OCI-LY1 (cell line): Measurements from ENCODE around the gene SUSD6.

ENCODE experiments used
- H2AFZ ChIP-seq: fragments of 200-600 bp; sonication (generic), shearing (Covaris generic); 2 replicates; pipeline ENCODE4 v1.6.0; 2014; ENCODE audit warnings: antibody characterized with exemption, mild to moderate bottlenecking, low read length
- H3F3A ChIP-seq: fragments of 200-600 bp; sonication (generic), shearing (Covaris generic); 2 replicates; pipeline ENCODE4 v1.6.0; 2014; ENCODE audit warnings: mild to moderate bottlenecking, antibody characterized with exemption, low read length, moderate library complexity; ENCODE audit not compliant: insufficient read depth
- H3K27ac ChIP-seq: fragments of 200-600 bp; sonication (generic); 2 replicates; pipeline ENCODE4 v1.5.1; 2014; ENCODE audit warnings: low read length, mixed run types, mild to moderate bottlenecking, low read depth; ENCODE audit not compliant: poor library complexity, severe bottlenecking
- H3K27me3 ChIP-seq: fragments of 200-600 bp; sonication (generic); 2 replicates; pipeline ENCODE4 v1.6.0; 2014; ENCODE audit warnings: antibody characterized with exemption, mild to moderate bottlenecking, low read length, moderate library complexity; ENCODE audit not compliant: insufficient read depth
- H3K36me3 ChIP-seq: fragments of 200-600 bp; sonication (generic); 2 replicates; pipeline ENCODE4 v1.6.1; 2014; ENCODE audit warnings: mild to moderate bottlenecking, antibody characterized with exemption, low read length, moderate library complexity, mixed read lengths; ENCODE audit not compliant: insufficient read depth
- H3K4me1 ChIP-seq: fragments of 200-600 bp; sonication (generic); 2 replicates; pipeline ENCODE4 v1.5.1; 2014; ENCODE audit warnings: mild to moderate bottlenecking, low read length, moderate library complexity; ENCODE audit not compliant: insufficient read depth, severe bottlenecking
- H3K4me2 ChIP-seq: fragments of 200-600 bp; sonication (generic), shearing (Covaris generic); 2 replicates; pipeline ENCODE4 v1.6.1; 2014; ENCODE audit warnings: low read length
- H3K4me3 ChIP-seq: fragments of 200-600 bp; sonication (generic); 2 replicates; pipeline ENCODE4 v1.5.1; 2014; ENCODE audit warnings: low read length, low read depth, mild to moderate bottlenecking, mixed read lengths; ENCODE audit not compliant: poor library complexity, severe bottlenecking
- H3K79me2 ChIP-seq: fragments of 200-600 bp; shearing (Covaris generic); 2 replicates; pipeline ENCODE4 v1.6.1; 2016; ENCODE audit warnings: mixed run types, low read length, mixed read lengths; ENCODE audit not compliant: insufficient read depth
- H3K9ac ChIP-seq: fragments of 200-600 bp; sonication (generic), shearing (Covaris generic); 2 replicates; pipeline ENCODE4 v1.6.1; 2014; ENCODE audit warnings: mild to moderate bottlenecking, low read length, mixed read lengths
- H3K9me2 ChIP-seq: fragments of 200-600 bp; sonication (generic), shearing (Covaris generic); 2 replicates; pipeline ENCODE4 v1.6.1; 2014; ENCODE audit warnings: low read depth, mild to moderate bottlenecking, low read length, mixed read lengths
- H3K9me3 ChIP-seq: fragments of 200-600 bp; shearing (Covaris generic); 2 replicates; pipeline ENCODE4 v1.6.1; 2014; ENCODE audit warnings: low read length, mixed read lengths
- H4K20me1 ChIP-seq: fragments of 200-600 bp; sonication (generic), shearing (Covaris generic); 2 replicates; pipeline ENCODE4 v1.6.0; 2016; ENCODE audit warnings: mild to moderate bottlenecking, low read length; ENCODE audit not compliant: insufficient read depth
- CTCF ChIP-seq: fragments of 200-600 bp; sonication (generic), shearing (Covaris generic); IDR thresholded peaks from 2 replicates; pipeline ENCODE4 v1.5.1; 2017; ENCODE audit warnings: mild to moderate bottlenecking, antibody characterized with exemption, low read length, moderate library complexity, mixed read lengths
- EZH2 ChIP-seq: fragments of 200-600 bp; sonication (generic), shearing (Covaris generic); IDR thresholded peaks from 2 replicates; pipeline ENCODE4 v1.8.0; 2017; ENCODE audit warnings: borderline replicate concordance, mixed run types, mild to moderate bottlenecking, antibody characterized with exemption, low read length, moderate library complexity, mixed read lengths

Gene SUSD6

DNA sequence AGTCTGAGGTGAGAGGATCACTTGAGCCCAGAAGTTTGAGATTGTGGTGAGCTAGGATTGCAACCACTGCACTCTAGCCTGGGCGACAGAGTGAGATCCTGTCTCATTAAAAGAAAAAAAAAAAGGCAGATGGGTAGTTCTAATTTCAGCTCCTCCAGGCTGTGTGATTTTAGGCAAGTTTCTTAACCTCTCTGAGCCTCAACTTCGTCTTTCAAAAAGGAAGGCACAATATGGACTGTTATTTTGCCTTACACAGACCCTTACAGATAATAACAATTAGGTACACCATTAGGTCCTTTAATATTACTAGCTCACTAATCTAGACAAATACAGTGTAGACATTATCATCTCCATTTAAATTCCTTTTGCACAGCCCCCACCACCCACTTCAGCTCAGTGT is 31.9 kb upstream of the SUSD6 start:
- no peak for TF ChIP-seq CTCF
- no peak for TF ChIP-seq EZH2
- Histone ChIP-seq H3K9me3 (no peaks in the 10 kb centered on the region), H3K4me3 (no peak overlapping the region), H3K9me2 (no peaks in the 10 kb centered on the region), H3K79me2 (no peaks in the 10 kb centered on the region), H3K36me3 (no peaks in the 10 kb centered on the region), H3K9ac (no peak overlapping the region), H4K20me1 (no peaks in the 10 kb centered on the region), H3K4me1 (no peaks in the 10 kb centered on the region), H3K27me3 (no peaks in the 10 kb centered on the region), H3K27ac (no peak overlapping the region), H2AFZ (no peak overlapping the region), H3K4me2 (no peak overlapping the region), H3F3A (no peaks in the 10 kb centered on the region)

DNA sequence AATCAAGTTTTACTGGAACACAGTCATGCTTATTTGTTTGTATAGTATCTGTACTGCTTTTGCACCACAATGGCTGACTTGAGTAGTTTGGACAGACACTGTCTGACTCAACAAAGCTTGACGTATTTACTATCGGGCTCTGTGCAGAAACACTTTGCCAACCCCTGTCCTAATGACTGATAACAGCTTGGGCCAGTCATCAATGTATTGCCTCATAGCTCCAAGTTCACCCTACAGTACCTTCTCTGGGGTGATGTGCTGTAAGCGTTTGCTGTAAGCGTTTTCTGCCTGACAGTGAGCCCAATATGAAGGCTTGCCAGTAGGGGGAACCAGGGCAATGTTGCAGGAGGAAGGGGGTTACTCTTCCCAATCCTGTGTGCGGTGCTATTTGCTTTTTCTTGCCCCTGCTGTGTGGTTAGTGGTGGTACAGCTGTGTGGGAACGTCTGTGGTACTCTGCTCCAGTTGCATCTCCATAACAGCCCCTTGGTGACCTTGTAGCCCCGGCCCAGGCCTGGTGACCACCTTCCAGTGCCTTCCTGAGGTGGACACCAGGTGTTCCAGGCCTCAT is 31.3 kb upstream of the SUSD6 start:
- H3K36me3 ChIP-seq = no peaks in the 10 kb centered on the region
- no peaks in the 10 kb centered on the region for H3K9me2 ChIP-seq
- no peaks in the 10 kb centered on the region for H3F3A ChIP-seq
- H4K20me1 ChIP-seq = no peaks in the 10 kb centered on the region
- no peak overlapping the region for H3K4me2 ChIP-seq
- no peaks in the 10 kb centered on the region for H3K79me2 ChIP-seq
- H3K4me3 ChIP-seq = no peak overlapping the region
- H3K4me1 ChIP-seq = no peaks in the 10 kb centered on the region
- no peak overlapping the region for H2AFZ ChIP-seq
- TF ChIP-seq EZH2 (no peak), CTCF (peak; percentile 61)
- no peak overlapping the region for H3K9ac ChIP-seq
- no peak overlapping the region for H3K27ac ChIP-seq
- H3K9me3 ChIP-seq = no peaks in the 10 kb centered on the region
- no peaks in the 10 kb centered on the region for H3K27me3 ChIP-seq

GRCh38 chr14:69581316-69581935 is 30.0 kb upstream of the SUSD6 start:
- no peak overlapping the region for H3K9ac ChIP-seq
- no peaks in the 10 kb centered on the region for H3K79me2 ChIP-seq
- no peaks in the 10 kb centered on the region for H3K27me3 ChIP-seq
- H3K27ac ChIP-seq = no peak overlapping the region
- no peaks in the 10 kb centered on the region for H3F3A ChIP-seq
- no peaks in the 10 kb centered on the region for H3K36me3 ChIP-seq
- no peaks in the 10 kb centered on the region for H3K9me3 ChIP-seq
- H3K4me2 ChIP-seq = no peak overlapping the region
- H3K4me1 ChIP-seq = no peaks in the 10 kb centered on the region
- TF ChIP-seq EZH2 (no peak), CTCF (no peak)
- H3K4me3 ChIP-seq = no peak overlapping the region
- H3K9me2 ChIP-seq = no peaks in the 10 kb centered on the region
- H2AFZ ChIP-seq = no peak overlapping the region
- H4K20me1 ChIP-seq = no peaks in the 10 kb centered on the region
